SK-N-SH treated with all-trans-retinoic acid at 6 μM for 48 hours (cell line): ENCODE data around the gene WNK2.

Source experiments
- CSDC2 ChIP-seq: fragments of 250-450 bp; sonication (Bioruptor Pico); IDR thresholded peaks from 2 replicates; pipeline ENCODE4 v1.5.0; 2020; ENCODE audit warnings: mild to moderate bottlenecking, moderate library complexity
- GLIS3 ChIP-seq: fragments of 250-450 bp; sonication (Bioruptor Pico); IDR thresholded peaks from 2 replicates; pipeline ENCODE4 v1.5.0; 2020; ENCODE audit warnings: mild to moderate bottlenecking, moderate library complexity
- OSR1 ChIP-seq: fragments of 250-450 bp; sonication (Bioruptor Pico); IDR thresholded peaks from 2 replicates; pipeline ENCODE4 v1.8.0; 2022; ENCODE audit warnings: moderate library complexity, mild to moderate bottlenecking, inconsistent platforms
- PATZ1 ChIP-seq: fragments of 250-450 bp; sonication (Bioruptor Pico); IDR thresholded peaks from 2 replicates; pipeline ENCODE4 v1.8.0; 2020; ENCODE audit warnings: mild to moderate bottlenecking, moderate library complexity, borderline replicate concordance
- TOX ChIP-seq: fragments of 250-450 bp; sonication (Bioruptor Pico); IDR thresholded peaks from 2 replicates; pipeline ENCODE4 v1.8.0; 2021; ENCODE audit warnings: mild to moderate bottlenecking, moderate library complexity, borderline replicate concordance
- ZFP3 ChIP-seq: fragments of 250-450 bp; sonication (Bioruptor Pico); IDR thresholded peaks from 2 replicates; pipeline ENCODE4 v1.5.0; 2020; ENCODE audit warnings: mild to moderate bottlenecking, moderate library complexity
- ZNF70 ChIP-seq: fragments of 450-650 bp; formaldehyde crosslinking; IDR thresholded peaks from 2 replicates; pipeline ENCODE4 v1.5.0; 2020; ENCODE audit warnings: mild to moderate bottlenecking, moderate library complexity
- ZNF8 ChIP-seq: fragments of 450-650 bp; formaldehyde crosslinking; IDR thresholded peaks from 2 replicates; pipeline ENCODE4 v1.5.0; 2020; ENCODE audit warnings: mild to moderate bottlenecking, moderate library complexity

DNA sequence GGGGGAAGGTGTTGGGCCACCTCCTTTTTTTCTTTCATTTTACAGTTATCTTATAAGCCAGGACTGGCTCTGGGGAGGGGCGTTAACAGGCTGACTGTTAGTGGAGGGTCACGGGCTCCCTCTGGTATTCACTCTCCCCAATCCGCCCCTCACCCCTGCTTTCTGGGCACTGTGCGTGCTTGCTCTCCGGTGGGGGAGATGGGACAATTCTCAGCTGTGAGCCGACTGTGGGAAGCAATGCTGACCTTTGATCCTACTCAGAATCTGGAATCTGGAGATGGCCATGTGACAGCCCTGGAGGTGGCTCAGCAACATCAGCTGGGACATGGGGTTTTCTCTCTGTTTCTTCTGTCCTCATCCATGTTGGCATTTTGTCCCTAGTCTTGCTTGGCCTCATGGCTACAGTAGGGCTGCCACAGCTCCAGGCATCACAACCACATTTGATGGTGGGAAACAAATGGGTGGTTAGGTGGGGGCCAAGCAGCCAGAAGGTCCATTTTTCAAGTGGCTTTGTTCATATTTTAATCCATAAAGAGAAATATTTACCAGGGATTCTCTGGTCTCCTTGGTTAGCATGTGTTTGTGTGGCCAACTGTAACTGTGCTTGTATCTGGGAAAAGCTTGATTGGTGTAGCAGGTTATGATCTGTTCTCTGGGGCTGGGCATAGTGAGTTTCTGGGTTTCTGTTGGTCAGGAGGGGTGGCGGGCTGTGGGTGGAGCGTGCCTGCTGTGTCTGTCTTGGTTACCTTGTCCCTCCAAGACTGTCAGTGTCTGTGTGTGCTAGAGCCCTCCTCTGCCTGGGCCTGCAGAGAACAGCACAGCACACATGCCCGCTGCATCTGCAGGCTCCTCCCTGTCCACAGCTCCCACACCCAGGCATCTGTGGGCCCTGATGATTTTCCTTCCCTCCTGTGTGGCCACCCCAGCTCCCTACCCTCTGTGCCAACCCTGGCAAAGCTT is 12.4 kb downstream of the WNK2 start:
- TF ChIP-seq TOX (CRISPR knock-in tag) (no peak), ZNF70 (no peak), ZNF8 (no peak), PATZ1 (CRISPR knock-in tag) (no peak), ZFP3 (no peak), GLIS3 (no peak), OSR1 (CRISPR knock-in tag) (no peak), CSDC2 (no peak)
